K562 (cell line): Measurements from ENCODE around the gene SLC1A5. TPM values are rescaled to one million over a fixed set of nuclear protein-coding genes. Genes with fewer than 3 reads are reported as not detected.

Source experiments
- C11orf30 ChIP-seq: fragments of 450-650 bp; IDR thresholded peaks from 2 replicates; pipeline ENCODE4 v1.6.1; 2016; ENCODE audit warnings: low read depth, mild to moderate bottlenecking
- CAMTA2 ChIP-seq: fragments of 250-450 bp; sonication (Bioruptor Pico); conservative IDR thresholded peaks from 2 replicates; pipeline ENCODE4 v1.5.1; 2022
- EHMT2 ChIP-seq: fragments of 450-650 bp; IDR thresholded peaks from 2 replicates; pipeline ENCODE4 v1.6.1; 2018; ENCODE audit warnings: antibody characterized with exemption
- HDAC6 ChIP-seq: IDR thresholded peaks from 2 replicates; pipeline ENCODE4 v1.6.1; 2012; ENCODE audit warnings: low read depth, mild to moderate bottlenecking, control low read depth, inconsistent platforms, low read length, moderate library complexity
- KLF13 ChIP-seq: fragments of 450-650 bp; IDR thresholded peaks from 2 replicates; pipeline ENCODE4 v1.6.1; 2016; ENCODE audit warnings: missing genetic modification characterization, low read depth, mild to moderate bottlenecking, missing compliant biosample characterization, moderate library complexity, borderline replicate concordance
- MECOM ChIP-seq: fragments of 250-450 bp; sonication (Bioruptor Pico); IDR thresholded peaks from 2 replicates; pipeline ENCODE4 v1.8.0; 2022; ENCODE audit warnings: inconsistent platforms
- NELFE ChIP-seq: IDR thresholded peaks from 2 replicates; pipeline ENCODE4 v1.6.1; 2011; ENCODE audit warnings: mild to moderate bottlenecking; ENCODE audit not compliant: insufficient read depth, insufficient read length
- POLR2B ChIP-seq: fragments of 450-650 bp; IDR thresholded peaks from 2 replicates; pipeline ENCODE4 v1.6.1; 2018; ENCODE audit warnings: low read depth; ENCODE audit not compliant: partially characterized antibody
- PTRF ChIP-seq: fragments of 450-650 bp; IDR thresholded peaks from 2 replicates; pipeline ENCODE4 v1.6.1; 2016; ENCODE audit warnings: mild to moderate bottlenecking, missing genetic modification characterization, missing compliant biosample characterization
- ZNF143 ChIP-seq: sonication (generic); formaldehyde crosslinking; IDR thresholded peaks from 2 replicates; pipeline ENCODE4 v1.9.0; 2022; ENCODE audit warnings: mild to moderate bottlenecking, missing genetic modification reagents
- ZNF232 ChIP-seq: sonication (generic); formaldehyde crosslinking; IDR thresholded peaks from 2 replicates; pipeline ENCODE4 v1.8.0; 2022; ENCODE audit warnings: mild to moderate bottlenecking, missing genetic modification reagents
- ZNF778 ChIP-seq: fragments of 450-650 bp; formaldehyde crosslinking; IDR thresholded peaks from 2 replicates; pipeline ENCODE4 v1.4.0; 2020; ENCODE audit warnings: mild to moderate bottlenecking, moderate library complexity
- ZNF780A ChIP-seq: fragments of 250-450 bp; sonication (Bioruptor Pico); IDR thresholded peaks from 2 replicates; pipeline ENCODE4 v1.5.0; 2021; ENCODE audit warnings: mild to moderate bottlenecking
- polyA plus RNA-seq, 8 experiments: library from polyadenylated mRNA; depleted of rRNA in 4 of 8; stranded (reverse) in 5 of 8; unstranded in 3 of 8; fragments of >200 nt; fragmentation: Nextera tagmentation in 2 of 8; fragmentation: Illumina TruSeq in 1 of 8; extraction: Ambion mirVana in 2 of 8; extraction: Trizol in 1 of 8; gene quantifications; 2 replicates each; pipeline versions ENCODE4 v1.2.1 to v1.2.3, GENCODE V29; 2011 to 2014; ENCODE audit warnings: inconsistent platforms in 1 of 8, missing spikeins in 1 of 8
- total RNA-seq, 7 experiments: library from RNA; depleted of rRNA in 6 of 7; stranded (reverse); fragments of >200 nt in 6 of 7; fragmentation: Illumina TruSeq in 2 of 7; extraction: Trizol in 2 of 7; gene quantifications; 2 replicates each; pipeline versions ENCODE4 v1.2.1 to v1.2.3, GENCODE V29; 2011 to 2021; ENCODE audit warnings: low replicate concordance in 1 of 7
- TF ChIP-seq, protein P1 (sequence below): fragments of 200-800 bp; sonication (Bioruptor generic); IDR thresholded peaks from 2 replicates; pipeline ENCODE4 v1.6.1; 2017; ENCODE audit warnings: missing genetic modification characterization, missing compliant biosample characterization
- TF ChIP-seq, protein P2 (sequence below): IDR thresholded peaks from 2 replicates; pipeline ENCODE4 v1.6.1; 2016; ENCODE audit warnings: missing genetic modification characterization, missing compliant biosample characterization
- TF ChIP-seq, protein P3 (sequence below): sonication (generic); formaldehyde crosslinking; IDR thresholded peaks from 2 replicates; pipeline ENCODE4 v1.8.0; 2022; ENCODE audit warnings: mild to moderate bottlenecking, missing genetic modification reagents
- TF ChIP-seq, protein P4 (sequence below): fragments of 450-650 bp; formaldehyde crosslinking; conservative IDR thresholded peaks from 2 replicates; pipeline ENCODE4 v1.4.0; 2022; ENCODE audit warnings: mild to moderate bottlenecking, missing genetic modification characterization
- TF ChIP-seq, protein P5 (sequence below): fragments of 450-650 bp; formaldehyde crosslinking; IDR thresholded peaks from 2 replicates; pipeline ENCODE4 v1.4.0; 2020; ENCODE audit warnings: mild to moderate bottlenecking, moderate library complexity

Gene SLC1A5
- total and polyA plus RNA-seq, 9 of the 15 experiments (the other 6 are each of a cell fraction or from before 2014, with no cell fraction given) = 31.2 to 417 (median 134) TPM

DNA sequence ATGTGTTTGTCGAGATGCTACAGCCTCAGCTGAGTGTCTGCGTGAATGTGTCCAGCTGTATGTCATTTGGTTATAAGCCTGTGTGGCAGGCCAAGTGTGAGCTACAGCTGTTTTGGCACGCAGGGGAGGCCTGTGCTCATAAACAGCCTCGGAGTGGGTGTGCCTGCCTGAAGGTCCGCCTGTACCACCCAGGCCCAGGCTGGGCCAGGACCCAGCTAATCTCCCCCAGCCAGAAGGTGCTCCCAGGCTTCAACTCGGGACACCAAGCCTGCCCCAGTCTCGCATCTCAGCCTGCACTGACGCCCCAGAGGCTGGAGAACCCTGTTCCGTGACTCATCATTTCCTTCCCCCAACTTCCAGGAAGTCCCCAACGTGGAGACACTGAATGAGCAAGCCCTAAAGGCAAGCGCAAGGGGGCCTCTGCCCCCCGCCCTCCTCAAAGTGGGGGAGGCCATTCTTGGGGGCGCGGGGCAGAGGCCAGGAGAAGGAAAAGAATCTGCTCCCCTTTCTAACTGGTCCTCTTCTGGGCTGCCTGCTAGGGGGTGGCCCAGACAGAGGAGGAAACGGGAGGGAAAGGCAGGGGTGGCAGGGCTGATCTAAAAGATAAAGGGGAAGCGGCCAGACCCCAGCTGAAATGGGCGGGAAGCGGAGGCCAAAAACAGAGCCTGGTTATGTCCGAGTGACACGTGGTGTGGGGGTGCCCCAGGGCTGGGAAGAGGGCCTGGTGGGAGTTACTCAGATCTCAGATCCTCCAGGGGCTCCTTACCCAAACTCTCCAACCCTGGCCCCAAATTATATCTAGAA is 2.0 kb downstream of the SLC1A5 start (continued):
- TF ChIP-seq ZNF780A (CRISPR knock-in tag) (no peak), KLF13 (tag) (peak; percentile 55; the same call in 1 of the 2 replicates), NELFE (no peak), ZNF778 (CRISPR knock-in tag) (no peak), EHMT2 (no peak), HDAC6 (no peak), POLR2B (no peak), CAMTA2 (CRISPR knock-in tag) (no peak), PTRF (tag) (no peak; the same call in 1 of the 2 replicates), MECOM (CRISPR knock-in tag) (no peak), ZNF232 (CRISPR knock-in tag) (no peak), ZNF143 (CRISPR knock-in tag) (no peak), C11orf30 (peak; percentile 96)
- TF ChIP-seq, protein P1, sequence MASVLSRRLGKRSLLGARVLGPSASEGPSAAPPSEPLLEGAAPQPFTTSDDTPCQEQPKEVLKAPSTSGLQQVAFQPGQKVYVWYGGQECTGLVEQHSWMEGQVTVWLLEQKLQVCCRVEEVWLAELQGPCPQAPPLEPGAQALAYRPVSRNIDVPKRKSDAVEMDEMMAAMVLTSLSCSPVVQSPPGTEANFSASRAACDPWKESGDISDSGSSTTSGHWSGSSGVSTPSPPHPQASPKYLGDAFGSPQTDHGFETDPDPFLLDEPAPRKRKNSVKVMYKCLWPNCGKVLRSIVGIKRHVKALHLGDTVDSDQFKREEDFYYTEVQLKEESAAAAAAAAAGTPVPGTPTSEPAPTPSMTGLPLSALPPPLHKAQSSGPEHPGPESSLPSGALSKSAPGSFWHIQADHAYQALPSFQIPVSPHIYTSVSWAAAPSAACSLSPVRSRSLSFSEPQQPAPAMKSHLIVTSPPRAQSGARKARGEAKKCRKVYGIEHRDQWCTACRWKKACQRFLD (CRISPR knock-in tag) = 0 out of 2 replicates have a peak, but pooled peaks have one; percentile 82
- TF ChIP-seq, protein P2, sequence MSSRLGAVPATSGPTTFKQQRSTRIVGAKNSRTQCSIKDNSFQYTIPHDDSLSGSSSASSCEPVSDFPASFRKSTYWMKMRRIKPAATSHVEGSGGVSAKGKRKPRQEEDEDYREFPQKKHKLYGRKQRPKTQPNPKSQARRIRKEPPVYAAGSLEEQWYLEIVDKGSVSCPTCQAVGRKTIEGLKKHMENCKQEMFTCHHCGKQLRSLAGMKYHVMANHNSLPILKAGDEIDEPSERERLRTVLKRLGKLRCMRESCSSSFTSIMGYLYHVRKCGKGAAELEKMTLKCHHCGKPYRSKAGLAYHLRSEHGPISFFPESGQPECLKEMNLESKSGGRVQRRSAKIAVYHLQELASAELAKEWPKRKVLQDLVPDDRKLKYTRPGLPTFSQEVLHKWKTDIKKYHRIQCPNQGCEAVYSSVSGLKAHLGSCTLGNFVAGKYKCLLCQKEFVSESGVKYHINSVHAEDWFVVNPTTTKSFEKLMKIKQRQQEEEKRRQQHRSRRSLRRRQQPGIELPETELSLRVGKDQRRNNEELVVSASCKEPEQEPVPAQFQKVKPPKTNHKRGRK = no peak
- TF ChIP-seq, protein P3, sequence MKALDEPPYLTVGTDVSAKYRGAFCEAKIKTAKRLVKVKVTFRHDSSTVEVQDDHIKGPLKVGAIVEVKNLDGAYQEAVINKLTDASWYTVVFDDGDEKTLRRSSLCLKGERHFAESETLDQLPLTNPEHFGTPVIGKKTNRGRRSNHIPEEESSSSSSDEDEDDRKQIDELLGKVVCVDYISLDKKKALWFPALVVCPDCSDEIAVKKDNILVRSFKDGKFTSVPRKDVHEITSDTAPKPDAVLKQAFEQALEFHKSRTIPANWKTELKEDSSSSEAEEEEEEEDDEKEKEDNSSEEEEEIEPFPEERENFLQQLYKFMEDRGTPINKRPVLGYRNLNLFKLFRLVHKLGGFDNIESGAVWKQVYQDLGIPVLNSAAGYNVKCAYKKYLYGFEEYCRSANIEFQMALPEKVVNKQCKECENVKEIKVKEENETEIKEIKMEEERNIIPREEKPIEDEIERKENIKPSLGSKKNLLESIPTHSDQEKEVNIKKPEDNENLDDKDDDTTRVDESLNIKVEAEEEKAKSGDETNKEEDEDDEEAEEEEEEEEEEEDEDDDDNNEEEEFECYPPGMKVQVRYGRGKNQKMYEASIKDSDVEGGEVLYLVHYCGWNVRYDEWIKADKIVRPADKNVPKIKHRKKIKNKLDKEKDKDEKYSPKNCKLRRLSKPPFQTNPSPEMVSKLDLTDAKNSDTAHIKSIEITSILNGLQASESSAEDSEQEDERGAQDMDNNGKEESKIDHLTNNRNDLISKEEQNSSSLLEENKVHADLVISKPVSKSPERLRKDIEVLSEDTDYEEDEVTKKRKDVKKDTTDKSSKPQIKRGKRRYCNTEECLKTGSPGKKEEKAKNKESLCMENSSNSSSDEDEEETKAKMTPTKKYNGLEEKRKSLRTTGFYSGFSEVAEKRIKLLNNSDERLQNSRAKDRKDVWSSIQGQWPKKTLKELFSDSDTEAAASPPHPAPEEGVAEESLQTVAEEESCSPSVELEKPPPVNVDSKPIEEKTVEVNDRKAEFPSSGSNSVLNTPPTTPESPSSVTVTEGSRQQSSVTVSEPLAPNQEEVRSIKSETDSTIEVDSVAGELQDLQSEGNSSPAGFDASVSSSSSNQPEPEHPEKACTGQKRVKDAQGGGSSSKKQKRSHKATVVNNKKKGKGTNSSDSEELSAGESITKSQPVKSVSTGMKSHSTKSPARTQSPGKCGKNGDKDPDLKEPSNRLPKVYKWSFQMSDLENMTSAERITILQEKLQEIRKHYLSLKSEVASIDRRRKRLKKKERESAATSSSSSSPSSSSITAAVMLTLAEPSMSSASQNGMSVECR (CRISPR knock-in tag) = peak; percentile 98
- TF ChIP-seq, protein P4, sequence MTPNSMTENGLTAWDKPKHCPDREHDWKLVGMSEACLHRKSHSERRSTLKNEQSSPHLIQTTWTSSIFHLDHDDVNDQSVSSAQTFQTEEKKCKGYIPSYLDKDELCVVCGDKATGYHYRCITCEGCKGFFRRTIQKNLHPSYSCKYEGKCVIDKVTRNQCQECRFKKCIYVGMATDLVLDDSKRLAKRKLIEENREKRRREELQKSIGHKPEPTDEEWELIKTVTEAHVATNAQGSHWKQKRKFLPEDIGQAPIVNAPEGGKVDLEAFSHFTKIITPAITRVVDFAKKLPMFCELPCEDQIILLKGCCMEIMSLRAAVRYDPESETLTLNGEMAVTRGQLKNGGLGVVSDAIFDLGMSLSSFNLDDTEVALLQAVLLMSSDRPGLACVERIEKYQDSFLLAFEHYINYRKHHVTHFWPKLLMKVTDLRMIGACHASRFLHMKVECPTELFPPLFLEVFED (CRISPR knock-in tag) = no peak
- TF ChIP-seq, protein P5, sequence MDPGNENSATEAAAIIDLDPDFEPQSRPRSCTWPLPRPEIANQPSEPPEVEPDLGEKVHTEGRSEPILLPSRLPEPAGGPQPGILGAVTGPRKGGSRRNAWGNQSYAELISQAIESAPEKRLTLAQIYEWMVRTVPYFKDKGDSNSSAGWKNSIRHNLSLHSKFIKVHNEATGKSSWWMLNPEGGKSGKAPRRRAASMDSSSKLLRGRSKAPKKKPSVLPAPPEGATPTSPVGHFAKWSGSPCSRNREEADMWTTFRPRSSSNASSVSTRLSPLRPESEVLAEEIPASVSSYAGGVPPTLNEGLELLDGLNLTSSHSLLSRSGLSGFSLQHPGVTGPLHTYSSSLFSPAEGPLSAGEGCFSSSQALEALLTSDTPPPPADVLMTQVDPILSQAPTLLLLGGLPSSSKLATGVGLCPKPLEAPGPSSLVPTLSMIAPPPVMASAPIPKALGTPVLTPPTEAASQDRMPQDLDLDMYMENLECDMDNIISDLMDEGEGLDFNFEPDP = no peak
